ENCODE data around the gene SRGN. TPM values are rescaled to one million over a fixed set of nuclear protein-coding genes. Genes with fewer than 3 reads are reported as not detected.
A peak's percentile ranks its signal among the peaks of the same experiment; 100 is the strongest.

SRGN gene
- total and polyA plus RNA-seq, 12 donors = 16.5 to 156 (median 98.4) TPM

GRCh38 chr10:69090685-69091084 lies 2.8 kb downstream of the SRGN start:
- Histone ChIP-seq H3K4me1 (replicated peaks in 1 of 2) (peaks cover 0 to 9% of the 10 kb centered on the region in 2 donors), H3K27ac (peak overlapping the region in 3 of 5 donors; percentile 54 to 86 (median 85)), H3K27me3 (no peaks in the 10 kb centered on the region), H3K36me3 (replicated peaks in 1 of 2) (no peaks in the 10 kb centered on the region), H3K4me3 (peak overlapping the region in 1 of 4 donors; percentile 42), H3K9me3 (replicated peaks in 1 of 3) (no peaks in the 10 kb centered on the region)
- intact Hi-C loops (cut with DNase I) = loop anchor here (10.0 kb wide), 2 partner anchors 86 to 96 kb away; no protein-coding TSS in a partner anchor
- TF ChIP-seq POLR2A (IDR thresholded peaks at IDR 0.05) (no peak), CTCF (IDR thresholded peaks at IDR 0.05) (no peak)
- no peak for DNase-seq
- WGBS, 4 donors = 77 to 85% (median 81%) methylated on average over 1 of the region's 1 CpG

GRCh38 chr10:69091143-69091651 lies 3.3 kb downstream of the SRGN start:
- Histone ChIP-seq H3K9me3 (replicated peaks in 1 of 3) (no peaks in the 10 kb centered on the region), H3K27ac (peak overlapping the region in 2 of 5 donors; percentile 85 to 86), H3K27me3 (no peaks in the 10 kb centered on the region), H3K4me3 (peak overlapping the region in 1 of 4 donors; percentile 1), H3K4me1 (replicated peaks in 1 of 2) (peaks cover 0 to 9% of the 10 kb centered on the region in 2 donors), H3K36me3 (replicated peaks in 1 of 2) (no peaks in the 10 kb centered on the region)
- no peak for DNase-seq
- 44 to 57% (median 50%) methylated on average over 7 to 8 of the region's 8 CpGs for WGBS, 4 donors
- intact Hi-C loops (cut with DNase I) = loop anchor here (10.0 kb wide), 2 partner anchors 86 to 96 kb away; no protein-coding TSS in a partner anchor
- no peak for TF ChIP-seq POLR2A (IDR thresholded peaks at IDR 0.05)
- no peak for TF ChIP-seq CTCF (IDR thresholded peaks at IDR 0.05)

GRCh38 chr10:69092959-69093850 lies 5.3 kb downstream of the SRGN start:
- 40 to 48% (median 41%) methylated on average over 17 of the region's 17 CpGs for WGBS, 4 donors
- H3K4me3 ChIP-seq = no peak overlapping the region

More at GRCh38 chr10:69092959-69093850, 5.3 kb downstream of the SRGN start:
- H3K9me3 ChIP-seq (replicated peaks in 1 of 3) = no peaks in the 10 kb centered on the region
- TF ChIP-seq CTCF (IDR thresholded peaks at IDR 0.05) = peak; percentile 79 to 87 (median 82)
- TF ChIP-seq POLR2A (IDR thresholded peaks at IDR 0.05) = no peak
- H3K4me1 ChIP-seq (replicated peaks in 1 of 2) = peaks cover 0 to 4% of the 10 kb centered on the region in 2 donors
- no peak overlapping the region for H3K27ac ChIP-seq
- intact Hi-C loops (cut with DNase I) = loop anchor here (10.0 kb wide), 2 partner anchors 88 to 98 kb away; no protein-coding TSS in a partner anchor
- peak; percentile 77 to 95 (median 83) for DNase-seq
- no peaks in the 10 kb centered on the region for H3K36me3 ChIP-seq (replicated peaks in 1 of 2)
- no peaks in the 10 kb centered on the region for H3K27me3 ChIP-seq

Data from adrenal gland (tissue), 12 donors.